Brain microvascular endothelial cell (primary cell): ENCODE results near the gene WDR48.
A peak's percentile ranks its signal among the peaks of the same experiment; 100 is the strongest.

Experiments used
- DNase-seq: peaks from one replicate; pipeline ENCODE4 v3.0.0-alpha.2; 2020
- H3K27ac ChIP-seq: fragments of 250-450 bp; sonication (Bioruptor Pico); 2 replicates; pipeline ENCODE4 v1.5.1; 2020; ENCODE audit warnings: mild to moderate bottlenecking, moderate library complexity
- H3K27me3 ChIP-seq: fragments of 250-450 bp; sonication (Bioruptor Pico); replicated peaks from 2 replicates; pipeline ENCODE4 v1.5.1; 2020; ENCODE audit warnings: mild to moderate bottlenecking
- H3K36me3 ChIP-seq: fragments of 250-450 bp; sonication (Bioruptor Pico); replicated peaks from 2 replicates; pipeline ENCODE4 v1.5.1; 2020; ENCODE audit warnings: mild to moderate bottlenecking
- H3K4me3 ChIP-seq: 2 replicates; pipeline ENCODE4 v1.5.1; 2011; ENCODE audit warnings: low read depth, mild to moderate bottlenecking, control low read depth, low read length, moderate library complexity
- in situ Hi-C: cut with HindIII; loops from 2 replicates; pipeline ENCODE4 v1.10.0; 2017; ENCODE audit warnings: low sequenced_read_pairs, low pct_ligation_motif_present
- TF ChIP-seq, protein P1 (sequence below): IDR thresholded peaks from 2 replicates; pipeline ENCODE4 v1.5.1; 2011; ENCODE audit warnings: low read depth, mild to moderate bottlenecking, moderate library complexity, low read length, control low read depth, inconsistent platforms; ENCODE audit errors: missing control alignments

Gene WDR48

DNA sequence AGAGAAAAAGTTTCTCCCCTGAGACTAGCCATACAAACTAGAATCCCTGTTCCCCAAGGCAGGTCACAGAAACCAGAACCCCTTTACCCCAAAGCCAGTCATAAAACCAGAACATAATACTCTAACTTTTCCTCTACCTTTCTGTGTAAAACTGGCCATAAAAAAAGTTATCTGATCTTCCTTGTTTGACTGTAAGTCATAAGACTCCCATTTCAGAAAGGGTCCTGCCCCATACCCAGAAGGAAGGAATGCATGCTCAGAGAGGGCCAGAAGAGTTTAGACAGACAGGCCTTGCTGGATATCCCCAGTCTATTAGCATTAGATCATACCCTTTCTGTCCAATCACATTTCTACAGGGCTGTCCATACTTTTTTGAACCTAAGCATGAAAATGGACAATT is 27.3 kb upstream of the WDR48 start:
- in situ Hi-C loops = loop anchor here (25.0 kb wide), 1 partner anchor 512 kb away; no protein-coding TSS in a partner anchor
- no peaks in the 10 kb centered on the region for H3K36me3 ChIP-seq
- TF ChIP-seq, protein P1, sequence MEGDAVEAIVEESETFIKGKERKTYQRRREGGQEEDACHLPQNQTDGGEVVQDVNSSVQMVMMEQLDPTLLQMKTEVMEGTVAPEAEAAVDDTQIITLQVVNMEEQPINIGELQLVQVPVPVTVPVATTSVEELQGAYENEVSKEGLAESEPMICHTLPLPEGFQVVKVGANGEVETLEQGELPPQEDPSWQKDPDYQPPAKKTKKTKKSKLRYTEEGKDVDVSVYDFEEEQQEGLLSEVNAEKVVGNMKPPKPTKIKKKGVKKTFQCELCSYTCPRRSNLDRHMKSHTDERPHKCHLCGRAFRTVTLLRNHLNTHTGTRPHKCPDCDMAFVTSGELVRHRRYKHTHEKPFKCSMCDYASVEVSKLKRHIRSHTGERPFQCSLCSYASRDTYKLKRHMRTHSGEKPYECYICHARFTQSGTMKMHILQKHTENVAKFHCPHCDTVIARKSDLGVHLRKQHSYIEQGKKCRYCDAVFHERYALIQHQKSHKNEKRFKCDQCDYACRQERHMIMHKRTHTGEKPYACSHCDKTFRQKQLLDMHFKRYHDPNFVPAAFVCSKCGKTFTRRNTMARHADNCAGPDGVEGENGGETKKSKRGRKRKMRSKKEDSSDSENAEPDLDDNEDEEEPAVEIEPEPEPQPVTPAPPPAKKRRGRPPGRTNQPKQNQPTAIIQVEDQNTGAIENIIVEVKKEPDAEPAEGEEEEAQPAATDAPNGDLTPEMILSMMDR = no peak
- no peak for DNase-seq
- H3K27ac ChIP-seq = no peak overlapping the region
- H3K27me3 ChIP-seq = peaks cover 3% of the 10 kb centered on the region
- no peak overlapping the region for H3K4me3 ChIP-seq

DNA sequence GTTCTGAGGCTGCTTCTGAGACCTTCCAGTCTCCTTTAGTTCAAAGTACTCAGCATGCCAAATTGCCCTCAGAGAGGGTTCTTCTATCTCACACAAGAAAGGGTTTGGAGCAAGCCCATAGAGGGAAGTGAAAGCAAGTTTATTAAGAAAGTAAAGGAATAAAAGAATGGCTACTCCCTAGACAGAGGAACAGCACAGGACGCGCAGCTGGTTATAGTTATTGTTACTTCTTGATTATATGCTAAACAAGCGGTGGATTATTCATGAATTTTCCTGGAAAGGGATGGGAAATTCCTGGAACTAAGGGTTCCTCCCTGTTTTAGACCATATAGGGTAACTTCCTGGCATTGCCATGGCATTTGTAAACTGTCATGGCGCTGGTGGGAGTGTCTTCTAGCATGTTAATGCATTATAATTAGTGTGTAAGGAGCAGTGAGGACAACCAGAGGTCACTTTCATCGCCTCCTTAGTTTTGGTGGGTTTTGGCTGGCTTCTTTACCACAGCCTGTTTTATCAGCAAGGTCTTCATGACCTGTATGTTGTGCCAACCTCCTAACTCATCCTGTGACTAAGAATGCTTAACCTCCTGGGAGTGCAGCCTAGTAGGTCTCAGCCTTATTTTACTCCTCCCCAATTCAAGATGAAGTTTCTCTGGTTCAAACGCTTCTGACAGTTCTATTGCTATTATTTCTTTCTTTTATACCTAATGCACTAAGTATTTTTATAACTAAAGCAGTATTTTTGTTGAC is 26.4 kb upstream of the WDR48 start:
- no peak overlapping the region for H3K27ac ChIP-seq
- TF ChIP-seq, protein P1 = no peak
- no peak overlapping the region for H3K4me3 ChIP-seq
- DNase-seq = no peak
- in situ Hi-C loops = no loop called here
- H3K36me3 ChIP-seq = no peaks in the 10 kb centered on the region
- peaks cover 3% of the 10 kb centered on the region for H3K27me3 ChIP-seq

DNA sequence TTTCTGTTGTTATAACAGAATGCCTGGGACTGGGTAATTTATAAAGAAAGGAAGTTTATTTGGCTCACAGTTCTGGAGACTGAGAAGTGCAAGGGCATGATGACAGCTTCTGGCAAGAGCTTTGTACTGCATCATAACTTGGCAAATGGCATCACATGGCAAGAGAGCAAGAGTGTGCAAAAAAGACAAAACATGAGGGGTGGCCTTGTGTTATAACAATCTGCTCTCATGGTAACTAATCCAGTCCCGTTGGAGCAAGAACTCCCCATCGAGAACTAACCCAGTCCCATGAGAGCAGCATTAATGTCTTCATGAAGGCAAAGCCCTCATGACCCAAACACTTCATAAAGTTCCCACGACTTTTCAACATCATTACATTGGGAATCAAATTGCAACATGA is 23.3 kb upstream of the WDR48 start:
- Histone ChIP-seq H3K4me3 (no peak overlapping the region), H3K27ac (no peak overlapping the region), H3K36me3 (no peaks in the 10 kb centered on the region), H3K27me3 (peaks cover 3% of the 10 kb centered on the region)
- TF ChIP-seq, protein P1 = no peak
- DNase-seq = no peak
- in situ Hi-C loops = no loop called here

DNA sequence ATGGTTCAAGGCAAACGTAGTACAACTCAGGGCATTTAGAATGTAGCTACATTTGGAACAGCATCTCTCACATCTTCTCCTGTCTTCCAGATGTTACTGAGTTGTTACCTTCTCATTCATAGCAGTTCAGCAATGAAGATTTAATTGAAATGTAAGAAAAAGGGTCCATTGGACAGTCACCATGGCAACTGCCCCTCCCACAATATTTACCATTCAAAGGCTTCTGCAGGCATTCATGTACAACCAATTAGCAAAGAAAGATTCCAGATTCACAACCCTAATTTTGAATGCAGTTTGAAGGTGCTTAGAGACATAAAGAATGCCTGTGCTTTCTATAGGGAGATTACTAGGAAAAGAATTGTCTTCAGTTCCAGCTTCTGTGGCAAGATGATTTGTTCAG is 22.3 kb upstream of the WDR48 start:
- no peak overlapping the region for H3K4me3 ChIP-seq
- no peak for DNase-seq
- TF ChIP-seq, protein P1 = no peak
- H3K27me3 ChIP-seq = peaks cover 3% of the 10 kb centered on the region
- in situ Hi-C loops = no loop called here
- H3K27ac ChIP-seq = no peak overlapping the region
- H3K36me3 ChIP-seq = no peaks in the 10 kb centered on the region

DNA sequence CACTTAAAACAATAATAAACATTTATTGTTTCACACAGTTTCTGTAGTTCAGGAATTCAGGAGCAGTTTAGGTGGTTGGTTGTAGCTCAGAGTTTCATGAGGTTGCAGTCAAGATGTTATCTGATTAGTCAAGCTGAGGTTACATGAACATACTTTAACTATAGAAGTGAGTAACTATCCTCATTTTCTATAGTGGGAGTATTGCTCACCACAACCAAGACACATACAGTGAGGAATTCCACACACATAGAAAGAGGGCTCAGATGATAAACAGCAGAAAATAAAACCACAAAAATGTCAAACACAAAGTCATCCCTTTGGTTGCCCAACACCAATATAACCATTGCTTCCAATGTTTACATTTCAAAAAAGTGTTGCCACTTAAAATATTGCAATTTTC is 13.7 kb upstream of the WDR48 start:
- in situ Hi-C loops = no loop called here
- TF ChIP-seq, protein P1 = no peak
- DNase-seq = peak; percentile 68

DNA sequence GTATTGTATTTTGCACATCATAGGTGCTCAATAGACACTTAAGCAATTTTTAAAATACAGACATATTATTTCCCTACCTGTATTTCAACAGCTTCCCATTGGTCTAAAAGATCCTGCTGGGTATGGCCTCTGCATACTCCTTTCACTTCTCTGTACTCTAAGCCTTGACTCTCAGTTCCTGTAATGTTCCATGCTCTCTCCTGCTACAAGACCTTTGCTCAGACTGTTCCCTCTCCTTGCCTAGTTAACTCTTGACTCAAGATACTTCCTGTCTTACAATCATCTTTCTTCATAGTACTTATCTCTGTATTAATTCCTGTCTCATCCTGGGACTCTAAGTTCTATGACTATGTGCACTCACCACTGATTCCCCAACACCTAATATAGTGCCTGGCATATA is 1.8 kb upstream of the WDR48 start:
- no peaks in the 10 kb centered on the region for H3K36me3 ChIP-seq
- TF ChIP-seq, protein P1 = no peak
- H3K27me3 ChIP-seq = no peaks in the 10 kb centered on the region
- H3K27ac ChIP-seq = no peak overlapping the region
- no peak overlapping the region for H3K4me3 ChIP-seq
- in situ Hi-C loops = no loop called here
- no peak for DNase-seq

More for the DNA sequence above, 13.7 kb upstream of the WDR48 start:
- Histone ChIP-seq H3K4me3 (no peak overlapping the region), H3K27ac (no peak overlapping the region), H3K36me3 (no peaks in the 10 kb centered on the region), H3K27me3 (no peaks in the 10 kb centered on the region)
